ENCODE data around the gene RETREG3. TPM values are rescaled to one million over a fixed set of nuclear protein-coding genes. Genes with fewer than 3 reads are reported as not detected.

RETREG3 gene
- total RNA-seq, 1 donor from 2014 or later = 50.7 TPM

DNA sequence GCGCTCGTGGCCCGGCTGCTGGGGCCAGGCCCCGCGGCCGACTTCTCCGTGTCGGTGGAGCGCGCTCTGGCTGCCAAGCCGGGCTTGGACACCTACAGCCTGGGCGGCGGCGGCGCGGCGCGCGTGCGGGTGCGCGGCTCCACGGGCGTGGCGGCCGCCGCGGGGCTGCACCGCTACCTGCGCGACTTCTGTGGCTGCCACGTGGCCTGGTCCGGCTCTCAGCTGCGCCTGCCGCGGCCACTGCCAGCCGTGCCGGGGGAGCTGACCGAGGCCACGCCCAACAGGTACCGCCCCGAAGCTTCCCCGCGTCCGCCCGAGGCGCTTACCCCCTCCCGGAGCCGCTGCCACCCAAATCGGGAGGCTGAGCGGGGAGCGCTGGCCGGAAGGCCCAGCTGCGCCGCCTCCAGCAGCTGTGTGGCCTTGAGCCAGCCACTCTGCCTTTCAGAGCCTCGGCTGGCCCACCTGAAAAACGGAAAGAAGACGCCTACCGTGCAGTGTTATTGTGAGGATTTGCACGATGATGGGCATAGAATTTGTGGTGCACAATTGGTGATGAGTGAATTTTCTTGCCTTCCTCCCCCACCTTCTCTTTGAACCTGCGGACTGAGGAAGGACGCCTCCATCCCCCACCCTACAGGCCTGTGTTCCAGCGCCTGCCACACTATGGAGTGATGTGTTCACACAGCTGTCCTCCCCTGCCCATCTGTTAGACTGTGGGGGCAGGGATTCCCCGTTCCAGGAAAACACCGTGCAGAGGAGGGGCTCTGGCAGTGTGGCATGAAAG is 72.6 kb downstream of the RETREG3 start:
- intact Hi-C loops (cut with micrococcal nuclease) = loop anchor here (10.0 kb wide), 1 partner anchor 352 kb away; the partner anchor contains the start of genes HCRT and KCNH4

DNA sequence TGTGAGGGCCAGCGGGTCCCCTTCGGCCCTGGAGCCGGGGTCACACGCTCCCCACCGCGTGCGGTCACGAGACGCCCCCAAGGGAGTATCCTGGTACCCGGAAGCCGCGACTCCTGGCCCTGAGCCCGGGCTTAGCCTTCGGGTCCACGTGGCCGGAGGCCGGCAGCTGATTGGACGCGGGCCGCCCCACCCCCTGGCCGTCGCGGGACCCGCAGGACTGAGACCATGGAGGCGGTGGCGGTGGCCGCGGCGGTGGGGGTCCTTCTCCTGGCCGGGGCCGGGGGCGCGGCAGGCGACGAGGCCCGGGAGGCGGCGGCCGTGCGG is 73.2 kb downstream of the RETREG3 start, which contains the start of gene NAGLU:
TSS of gene NAGLU (plus strand) at position 194 of the 324 bp plus-strand sequence. CDS start at position 226, 32 bp downstream.
- intact Hi-C loops (cut with micrococcal nuclease) = loop anchor here (10.0 kb wide), 1 partner anchor 351 kb away; the partner anchor contains the start of genes HCRT and KCNH4

DNA sequence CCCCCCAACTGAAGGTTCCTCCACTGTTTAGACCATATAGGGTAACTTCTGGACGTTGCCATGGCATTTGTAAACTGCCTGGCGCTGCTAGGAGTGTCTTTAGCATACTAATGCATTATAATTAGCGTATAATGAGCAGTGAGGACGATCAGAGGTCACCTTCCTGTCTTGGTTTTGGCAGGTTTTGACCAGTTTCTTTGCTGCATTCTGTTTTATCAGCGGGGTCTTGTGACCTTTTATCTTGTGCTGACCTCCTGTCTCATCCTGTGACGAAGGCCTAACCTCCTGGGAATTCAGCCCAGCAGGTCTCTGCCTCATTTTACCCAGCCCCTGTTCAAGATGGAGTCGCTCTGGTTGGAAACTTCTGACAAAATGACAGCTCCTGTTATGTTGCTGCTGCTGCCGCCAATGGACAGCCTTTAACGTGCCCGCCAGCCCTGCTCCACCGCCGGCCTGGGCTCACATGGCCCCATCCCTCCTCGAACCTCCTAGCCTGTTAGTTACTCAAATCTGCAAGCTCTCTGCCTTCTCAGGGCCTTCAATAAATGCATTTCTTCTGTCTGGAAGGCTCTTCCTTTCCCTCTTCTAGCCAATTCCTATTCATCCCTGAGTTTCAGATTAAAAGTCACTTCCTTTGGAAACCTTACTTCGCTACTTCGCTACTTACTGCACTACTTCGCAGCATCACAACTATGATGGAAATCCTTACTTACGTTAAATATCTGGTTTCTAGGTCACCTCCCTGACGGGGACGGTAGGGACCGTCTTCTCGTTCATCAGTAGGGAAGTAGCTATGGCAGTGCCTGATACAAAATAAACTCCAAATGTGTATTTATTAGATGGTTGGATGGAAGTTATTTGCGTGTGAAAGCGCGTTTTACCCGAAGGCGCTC is 73.8 kb downstream of the RETREG3 start:
- intact Hi-C loops (cut with micrococcal nuclease) = loop anchor here (10.0 kb wide), 1 partner anchor 351 kb away; the partner anchor contains the start of genes HCRT and KCNH4

DNA sequence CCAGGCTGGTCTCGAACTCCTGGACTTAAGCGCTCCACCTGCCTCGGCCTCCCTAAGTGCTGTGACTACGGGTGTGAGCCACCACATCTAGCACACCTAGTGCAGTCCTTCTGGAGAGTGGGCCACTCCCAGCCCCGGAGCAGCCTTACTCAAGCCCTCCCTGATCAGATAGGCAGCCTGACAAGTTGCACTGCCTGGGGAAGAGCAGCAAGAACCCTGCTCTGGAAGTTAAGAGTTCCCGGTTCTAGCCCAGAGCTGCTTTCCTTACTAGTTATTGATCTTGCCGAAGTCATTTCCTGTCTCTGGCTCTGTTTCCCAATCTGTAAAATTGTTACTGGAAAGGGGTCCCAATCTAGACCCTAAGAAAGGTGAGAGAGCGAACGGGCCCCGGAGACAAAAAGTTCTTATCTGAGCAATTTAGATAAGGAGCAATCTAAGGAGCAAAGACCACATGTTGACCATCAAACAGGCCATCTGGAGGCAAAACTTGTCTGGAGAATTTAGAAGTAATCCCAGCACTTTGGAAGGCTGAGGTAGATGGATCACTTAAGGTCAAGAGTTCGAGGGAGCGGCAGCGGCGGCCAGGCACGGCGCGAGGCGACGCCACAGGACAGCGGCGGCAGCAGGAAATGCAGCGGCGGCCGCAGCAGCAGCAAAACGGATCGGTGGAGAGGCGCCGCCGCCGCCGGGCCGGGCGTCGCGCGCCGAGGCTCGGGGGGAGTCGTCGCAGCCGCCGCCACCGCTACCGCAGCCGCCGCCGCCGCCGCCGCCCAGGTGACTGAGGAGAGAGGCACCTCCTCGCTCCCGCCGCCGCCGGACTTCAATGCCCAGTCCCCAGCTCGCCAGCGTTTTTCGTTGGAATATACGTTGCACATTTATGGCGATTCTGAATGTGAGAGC is 77.5 kb downstream of the RETREG3 start:
- intact Hi-C loops (cut with micrococcal nuclease) = loop anchor here (10.0 kb wide), 1 partner anchor 347 kb away; the partner anchor contains the start of genes HCRT and KCNH4

DNA sequence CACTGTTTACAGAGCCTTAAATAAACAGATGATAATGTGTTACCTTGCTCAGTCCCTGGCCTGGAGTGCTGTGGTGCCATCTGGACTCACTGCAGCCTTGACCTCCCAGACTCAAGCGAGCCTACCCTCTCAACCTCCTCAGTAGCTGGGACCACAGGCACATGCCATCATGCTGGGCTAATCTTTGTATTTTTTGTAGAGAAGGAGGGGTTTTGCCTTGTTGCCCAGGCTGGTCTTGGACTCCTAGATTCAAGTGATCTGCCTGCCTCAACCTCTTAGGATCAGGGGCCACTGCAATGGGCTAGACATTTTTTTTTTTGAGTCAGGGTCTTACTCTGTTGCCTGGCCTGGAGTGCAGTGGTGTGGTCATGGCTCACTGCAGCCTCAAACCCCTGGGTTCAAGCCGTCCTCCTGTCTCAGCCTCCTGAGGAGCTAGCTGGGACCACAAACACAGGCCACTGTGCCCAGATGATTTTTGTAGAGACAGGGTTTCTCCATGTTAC is 78.2 kb downstream of the RETREG3 start:
- intact Hi-C loops (cut with micrococcal nuclease) = loop anchor here (10.0 kb wide), 1 partner anchor 346 kb away; the partner anchor contains the start of genes HCRT and KCNH4

Other genes with a start within 250 kb of the RETREG3 start
- gene STAT3, start 220.9 kb downstream of the RETREG3 start, total RNA-seq = 105 and 109 TPM in 2 replicates
- gene CAVIN1, start 186.1 kb downstream of the RETREG3 start, total RNA-seq = 3.5 TPM in 2 replicates
- 7.8 and 11.4 TPM in 2 replicates for gene ATP6V0A1, start 150.5 kb downstream of the RETREG3 start, total RNA-seq
- gene NAGLU, start 73.1 kb downstream of the RETREG3 start, total RNA-seq = 18.3 and 18.5 TPM in 2 replicates
- 0.77 and 1.1 TPM in 2 replicates for gene HSD17B1, start 56.5 kb downstream of the RETREG3 start, total RNA-seq
- gene COASY, start 47.2 kb downstream of the RETREG3 start, total RNA-seq = 83.5 and 90.0 TPM in 2 replicates
- 69.6 and 71.3 TPM in 2 replicates for gene MLX, start 42.3 kb downstream of the RETREG3 start, total RNA-seq
- gene PSMC3IP, start 31.6 kb downstream of the RETREG3 start, total RNA-seq = 17.7 and 18.9 TPM in 2 replicates
- 66.8 and 67.6 TPM in 2 replicates for gene TUBG1, start 309 bp upstream of the RETREG3 start, total RNA-seq
- gene TUBG2, start 49.9 kb upstream of the RETREG3 start, total RNA-seq = 5.5 and 6.0 TPM in 2 replicates
- 0.27 and 0.36 TPM in 2 replicates for gene PLEKHH3, start 67.6 kb upstream of the RETREG3 start, total RNA-seq
- 0.30 and 0.34 TPM in 2 replicates for gene CCR10, start 72.5 kb upstream of the RETREG3 start, total RNA-seq
- 0.61 and 0.66 TPM in 2 replicates for gene CNTNAP1, start 73.2 kb upstream of the RETREG3 start, total RNA-seq
- gene EZH1, start 135.7 kb upstream of the RETREG3 start, total RNA-seq = 42.0 and 43.7 TPM in 2 replicates
- not detected in 2 replicates for gene RAMP2, start 151.9 kb upstream of the RETREG3 start, total RNA-seq
- gene VPS25, start 164.1 kb upstream of the RETREG3 start, total RNA-seq = 68.9 and 69.5 TPM in 2 replicates
- gene WNK4, start 171.2 kb upstream of the RETREG3 start, total RNA-seq = 0.11 and 0.50 TPM in 2 replicates
- gene COA3, start 189.3 kb upstream of the RETREG3 start, total RNA-seq = 48.9 and 51.3 TPM in 2 replicates
- not detected in 2 replicates for gene CNTD1, start 189.5 kb upstream of the RETREG3 start, total RNA-seq
- 93.3 and 105 TPM in 2 replicates for gene BECN1, start 214.9 kb upstream of the RETREG3 start, total RNA-seq
- gene PSME3, start 224.0 kb upstream of the RETREG3 start, total RNA-seq = 138 and 142 TPM in 2 replicates
- gene AOC2, start 235.2 kb upstream of the RETREG3 start, total RNA-seq = 2.3 and 2.7 TPM in 2 replicates
- 0.70 and 1.1 TPM in 2 replicates for gene AOC3, start 241.8 kb upstream of the RETREG3 start, total RNA-seq